RWPE2 (cell line): Measurements from ENCODE around the gene NDUFB7.
"Not testable (repeated sequence)": the region's sequence is repeated elsewhere in the genome, so short reads cannot be mapped to it uniquely, and the experiment has no call there.

Experiments used
- ATAC-seq: fragments of 200-7000 bp; cut with Tn5 transposase; 3 replicates; pipeline ENCODE4 v1.9.1; 2021; ENCODE audit warnings: low read depth
- DNase-seq: peaks from one replicate; pipeline ENCODE4 v3.0.0-alpha.2; 2020; ENCODE audit warnings: low spot score
- H3K27ac ChIP-seq: fragments of 450-650 bp; 2 replicates; pipeline ENCODE4 v1.5.1; 2017; ENCODE audit warnings: mild to moderate bottlenecking; ENCODE audit not compliant: poor library complexity, severe bottlenecking
- H3K27me3 ChIP-seq: fragments of 250-450 bp; sonication (Bioruptor Pico); 2 replicates; pipeline ENCODE4 v1.5.1; 2021; ENCODE audit warnings: mild to moderate bottlenecking, moderate library complexity; ENCODE audit not compliant: insufficient read depth, poor library complexity, severe bottlenecking
- H3K36me3 ChIP-seq: fragments of 250-450 bp; sonication (Bioruptor Pico); 2 replicates; pipeline ENCODE4 v1.5.1; 2020; ENCODE audit warnings: low read depth, mild to moderate bottlenecking, moderate library complexity
- H3K4me1 ChIP-seq: fragments of 250-450 bp; sonication (Bioruptor Pico); 2 replicates; pipeline ENCODE4 v1.5.1; 2021; ENCODE audit warnings: mild to moderate bottlenecking, moderate library complexity; ENCODE audit not compliant: insufficient read depth, poor library complexity, severe bottlenecking
- H3K4me3 ChIP-seq: fragments of 250-450 bp; sonication (Bioruptor Pico); 2 replicates; pipeline ENCODE4 v1.5.1; 2021; ENCODE audit warnings: mild to moderate bottlenecking, moderate library complexity; ENCODE audit not compliant: severe bottlenecking
- H3K9me3 ChIP-seq: fragments of 250-450 bp; sonication (Bioruptor Pico); 2 replicates; pipeline ENCODE4 v1.5.1; 2021; ENCODE audit warnings: mild to moderate bottlenecking, moderate library complexity; ENCODE audit not compliant: severe bottlenecking
- CTCF ChIP-seq: fragments of 450-650 bp; IDR thresholded peaks from one replicate; pipeline ENCODE4 v1.5.1; 2017; ENCODE audit warnings: mild to moderate bottlenecking, moderate library complexity; ENCODE audit not compliant: poor library complexity, severe bottlenecking

The NDUFB7 gene

DNA sequence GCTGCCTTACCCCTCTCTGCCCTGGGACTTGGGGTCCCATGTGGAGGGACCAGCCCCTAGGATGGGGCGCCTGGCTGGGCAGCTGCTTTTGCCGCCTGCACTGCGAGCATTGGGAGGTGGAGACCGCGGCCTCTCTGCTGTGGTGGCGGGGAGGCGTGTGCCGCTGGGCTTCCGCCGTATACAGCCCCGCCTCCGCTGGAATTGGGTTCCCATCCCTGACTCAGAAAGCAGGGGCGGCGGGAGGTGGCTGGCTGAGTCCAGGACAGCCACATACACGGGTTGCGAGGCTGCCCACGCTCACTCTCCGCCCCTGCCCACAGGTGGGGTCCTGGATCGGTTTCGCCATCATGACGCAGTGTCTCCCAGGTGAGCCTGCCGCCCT is 6.6 kb downstream of the NDUFB7 start:
- H3K27ac ChIP-seq = no peak overlapping the region
- no peaks in the 10 kb centered on the region for H3K27me3 ChIP-seq
- no peak overlapping the region for H3K4me3 ChIP-seq
- no peak for ATAC-seq
- H3K9me3 ChIP-seq = no peaks in the 10 kb centered on the region
- no peak for DNase-seq
- peaks cover 30% of the 10 kb centered on the region for H3K36me3 ChIP-seq
- peaks cover 25% of the 10 kb centered on the region for H3K4me1 ChIP-seq
- TF ChIP-seq CTCF = no peak

- H3K4me1 ChIP-seq = peaks cover 30% of the 10 kb centered on the region
- peaks cover 30% of the 10 kb centered on the region for H3K36me3 ChIP-seq
- H3K27me3 ChIP-seq, DNase-seq, H3K9me3 ChIP-seq, H3K27ac ChIP-seq, ATAC-seq, H3K4me3 ChIP-seq: not testable (repeated sequence)
These were observed 7.1 kb downstream of the NDUFB7 start for GRCh38 chr19:14564652-14565297.

DNA sequence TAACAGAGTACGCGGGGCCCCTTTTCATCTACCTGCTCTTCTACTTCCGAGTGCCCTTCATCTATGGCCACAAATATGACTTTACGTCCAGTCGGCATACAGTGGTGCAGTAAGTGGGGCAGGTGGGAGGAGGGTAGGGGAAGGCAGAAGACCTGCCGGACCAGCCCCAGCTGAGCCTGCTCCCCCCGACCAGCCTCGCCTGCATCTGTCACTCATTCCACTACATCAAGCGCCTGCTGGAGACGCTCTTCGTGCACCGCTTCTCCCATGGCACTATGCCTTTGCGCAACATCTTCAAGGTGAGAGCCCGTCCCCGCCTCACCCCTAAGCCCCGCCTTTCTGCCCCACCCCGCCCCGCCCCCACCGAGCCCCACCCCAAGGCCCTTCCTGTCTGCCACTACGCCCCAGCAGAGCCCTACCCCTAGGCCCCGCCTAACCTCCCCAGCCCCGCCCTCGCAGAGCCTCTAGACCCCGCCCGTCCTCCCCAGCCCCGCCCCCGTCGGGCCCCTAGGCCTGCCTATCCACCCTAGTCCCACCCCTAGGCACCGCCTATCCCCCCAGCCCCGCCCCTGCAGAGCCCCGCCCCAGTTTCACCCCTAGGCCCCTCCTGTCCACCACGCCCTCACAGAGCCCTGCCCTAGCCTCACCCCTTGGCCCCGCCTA is 7.7 kb downstream of the NDUFB7 start:
- Histone ChIP-seq H3K9me3 (no peaks in the 10 kb centered on the region), H3K27ac (no peak overlapping the region), H3K4me1 (peaks cover 37% of the 10 kb centered on the region), H3K27me3 (no peaks in the 10 kb centered on the region), H3K36me3 (peaks cover 30% of the 10 kb centered on the region), H3K4me3 (no peak overlapping the region)
- TF ChIP-seq CTCF = no peak
- ATAC-seq = peak; percentile 43
- DNase-seq = peak; percentile 94

- Histone ChIP-seq H3K4me1 (peaks cover 37% of the 10 kb centered on the region), H3K4me3 (no peak overlapping the region), H3K27ac (no peak overlapping the region), H3K9me3 (no peaks in the 10 kb centered on the region), H3K36me3 (peaks cover 26% of the 10 kb centered on the region), H3K27me3 (no peaks in the 10 kb centered on the region)
- no peak for TF ChIP-seq CTCF
- DNase-seq (peak; percentile 66), ATAC-seq (no peak)
These were observed 8.3 kb downstream of the NDUFB7 start for GRCh38 chr19:14563590-14563926.

DNA sequence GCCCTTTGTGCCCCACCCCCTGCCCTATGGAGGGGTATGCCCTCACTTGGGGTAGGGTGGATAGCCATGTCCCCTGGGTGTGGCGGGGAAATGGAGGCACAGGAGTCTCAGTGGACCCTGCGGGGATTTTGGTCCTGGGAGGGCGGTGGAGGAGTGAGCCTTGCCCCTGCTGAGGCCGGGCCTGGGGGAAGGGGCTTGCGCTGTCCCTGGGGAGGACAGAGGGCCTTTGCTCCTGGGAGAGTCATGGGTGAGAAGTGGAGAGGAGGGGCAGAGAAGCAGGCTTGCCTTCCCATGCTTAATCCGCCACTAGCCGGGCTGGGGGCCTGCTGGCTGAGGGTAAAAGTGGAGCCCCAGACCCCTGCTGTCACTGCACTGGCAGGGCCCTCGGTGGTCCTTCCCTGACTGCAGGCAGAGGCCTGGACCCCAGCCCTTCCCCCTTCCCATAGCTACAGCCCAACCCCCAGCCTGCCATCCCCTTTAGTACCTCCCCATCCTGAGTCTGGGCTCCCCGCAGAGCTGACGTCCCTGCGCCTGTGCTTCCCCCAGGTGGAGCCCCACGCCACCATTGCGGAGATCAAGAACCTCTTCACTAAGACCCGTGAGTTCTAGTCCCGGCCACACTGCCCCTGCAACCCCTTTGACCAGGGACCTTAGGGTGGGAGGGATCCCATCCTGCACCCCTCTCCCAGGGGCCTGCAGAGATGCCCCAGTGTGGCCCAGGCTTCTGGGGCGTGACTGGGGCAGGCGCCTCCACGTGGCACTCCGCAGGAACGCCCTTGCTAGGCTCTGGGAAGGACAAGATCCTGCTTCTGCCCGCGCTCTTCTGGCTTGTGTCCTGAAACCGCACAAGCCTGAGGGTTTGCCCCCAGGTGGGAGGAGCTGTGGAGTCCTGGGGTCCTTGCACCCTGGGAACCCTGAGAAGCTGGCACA is 8.9 kb downstream of the NDUFB7 start:
- Histone ChIP-seq H3K36me3 (peaks cover 26% of the 10 kb centered on the region), H3K27me3 (no peaks in the 10 kb centered on the region), H3K4me3 (no peak overlapping the region), H3K4me1 (peaks cover 37% of the 10 kb centered on the region), H3K9me3 (no peaks in the 10 kb centered on the region), H3K27ac (peak overlapping the region; percentile 82)
- TF ChIP-seq CTCF = no peak
- DNase-seq (no peak), ATAC-seq (no peak)
